HG03575 (cell line): ENCODE measurements around the gene TPST2.

Source experiments
- ATAC-seq: cut with Tn5 transposase; IDR thresholded peaks from one replicate; pipeline ENCODE4 v1.9.1; 2021; ENCODE audit not compliant: unreplicated experiment, insufficient number of reproducible peaks, low FRiP score; ENCODE audit errors: extremely low read depth

The TPST2 gene

GRCh38 chr22:26589845-26590736 lies at the start of gene TPST2:
TPST2 (minus strand) TSS chr22:26590132; CDS start chr22:26541630, 48,502 bp downstream.
- no peak for ATAC-seq

GRCh38 chr22:26636296-26636695 lies 46.4 kb upstream of the TPST2 start:
- no peak for ATAC-seq

GRCh38 chr22:26635117-26635516 lies 45.2 kb upstream of the TPST2 start:
- ATAC-seq, result no peak

- no peak for ATAC-seq
These were observed 44.3 kb upstream of the TPST2 start for GRCh38 chr22:26634189-26634588.

GRCh38 chr22:26632422-26633155 lies 42.7 kb upstream of the TPST2 start:
- no peak for ATAC-seq

DNA sequence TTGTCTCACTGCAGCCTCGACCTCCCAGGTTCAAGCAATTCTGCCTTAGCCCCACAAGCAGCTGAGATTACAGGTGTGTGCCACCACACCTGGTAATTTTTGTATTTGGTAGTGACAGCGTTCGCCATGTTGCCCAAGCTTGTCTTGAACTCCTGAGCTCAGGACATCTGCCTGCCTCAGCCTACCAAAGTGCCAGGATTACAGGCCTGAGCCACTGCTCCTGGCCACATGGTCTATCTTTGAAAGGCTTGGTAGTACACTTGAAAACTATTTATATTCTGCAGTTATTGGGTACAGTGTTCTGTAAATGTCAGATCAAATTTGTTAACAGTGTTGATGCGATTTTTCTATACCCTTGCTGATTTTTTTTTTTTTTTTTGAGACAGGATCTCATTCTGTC lies 41.4 kb upstream of the TPST2 start:
- ATAC-seq, result no peak

- ATAC-seq, result no peak
These were observed 40.2 kb upstream of the TPST2 start for GRCh38 chr22:26629988-26630761.

DNA sequence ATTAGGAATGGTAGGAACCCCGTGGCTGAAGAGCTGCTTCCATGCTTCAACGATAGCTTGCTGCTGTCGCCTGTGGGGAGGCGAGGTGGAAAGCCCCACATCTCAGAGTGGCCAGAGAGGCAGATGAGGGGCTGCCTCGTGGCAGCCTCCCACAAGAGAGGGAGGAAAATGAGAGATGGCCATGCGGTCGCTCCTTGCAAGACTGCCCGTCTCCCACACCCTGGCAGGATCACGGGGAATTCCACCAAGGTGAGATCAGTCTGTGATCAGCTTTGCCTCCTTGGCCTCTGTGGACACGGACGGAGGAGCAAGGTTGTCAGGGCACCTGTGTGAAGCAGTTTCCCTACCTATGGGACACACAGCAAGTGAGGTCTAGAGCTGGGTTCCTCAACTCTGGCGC lies 34.9 kb upstream of the TPST2 start:
- no peak for ATAC-seq

DNA sequence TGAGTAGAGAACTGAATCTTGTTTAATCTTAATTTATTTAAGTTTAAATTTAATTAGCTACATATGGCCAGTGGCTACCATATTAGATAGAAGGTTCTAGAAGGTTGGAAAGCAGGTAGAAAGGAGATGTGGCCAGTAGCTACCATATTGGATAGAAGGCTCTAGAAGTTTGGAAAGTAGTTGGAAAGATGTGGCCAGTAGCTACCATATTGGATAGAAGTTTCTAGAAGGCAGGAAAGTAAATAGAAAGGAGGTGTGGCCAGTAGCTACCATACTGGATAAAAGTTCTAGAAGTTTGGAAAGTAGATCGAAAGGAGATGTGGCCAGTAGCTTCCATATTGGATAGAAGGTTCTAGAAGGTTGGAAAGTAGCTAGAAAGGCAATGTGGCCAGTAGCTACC lies 34.1 kb upstream of the TPST2 start:
- no peak for ATAC-seq

DNA sequence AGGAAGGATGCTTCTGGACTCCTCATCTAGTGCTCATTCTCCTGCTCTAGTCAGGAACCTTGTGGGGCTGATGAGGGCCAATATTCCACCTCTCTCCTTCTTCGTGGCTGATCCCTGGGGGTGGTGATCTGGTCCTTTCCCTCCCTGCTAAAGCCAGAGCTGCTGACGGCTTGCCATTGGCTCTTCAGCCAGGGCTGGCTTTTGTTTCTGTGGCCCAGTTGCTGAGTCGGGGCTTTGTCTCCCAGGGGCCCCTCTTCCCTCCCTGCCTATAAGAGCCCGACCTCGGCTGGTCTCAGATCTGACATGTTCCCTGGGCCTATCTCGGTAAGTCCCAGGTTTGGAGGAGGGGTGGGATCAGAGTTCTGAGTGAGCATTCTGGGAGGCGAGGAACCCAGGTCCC lies 31.7 kb upstream of the TPST2 start, which contains the start of gene CRYBA4:
Gene CRYBA4, plus strand, starts transcription at position 301 of the 400 bp plus-strand sequence. CDS start 634 bp downstream, outside the sequence.
- ATAC-seq, result no peak

GRCh38 chr22:26620197-26620596 lies 30.3 kb upstream of the TPST2 start:
- no peak for ATAC-seq

GRCh38 chr22:26619510-26619909 lies 29.6 kb upstream of the TPST2 start:
- no peak for ATAC-seq

DNA sequence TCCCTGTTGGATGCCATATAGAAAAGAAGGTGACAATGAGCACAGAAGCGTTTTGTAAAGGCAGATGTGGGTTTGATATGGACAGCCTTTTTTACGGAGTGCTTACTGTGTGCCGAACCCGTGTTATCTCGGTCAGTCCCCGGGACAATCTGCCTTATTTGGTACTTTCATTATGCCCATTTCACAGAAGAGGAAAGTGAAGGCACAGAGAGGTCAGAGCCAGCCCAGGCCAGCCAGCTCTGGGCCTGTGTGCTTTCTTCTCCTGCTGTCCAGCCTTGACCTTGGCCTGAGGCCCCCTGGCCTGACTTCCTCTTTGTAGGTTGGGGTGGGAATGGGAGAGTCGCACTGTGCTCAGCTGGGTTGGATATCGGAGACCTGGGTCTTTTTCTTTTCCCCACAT lies 28.5 kb upstream of the TPST2 start:
- ATAC-seq, result no peak

DNA sequence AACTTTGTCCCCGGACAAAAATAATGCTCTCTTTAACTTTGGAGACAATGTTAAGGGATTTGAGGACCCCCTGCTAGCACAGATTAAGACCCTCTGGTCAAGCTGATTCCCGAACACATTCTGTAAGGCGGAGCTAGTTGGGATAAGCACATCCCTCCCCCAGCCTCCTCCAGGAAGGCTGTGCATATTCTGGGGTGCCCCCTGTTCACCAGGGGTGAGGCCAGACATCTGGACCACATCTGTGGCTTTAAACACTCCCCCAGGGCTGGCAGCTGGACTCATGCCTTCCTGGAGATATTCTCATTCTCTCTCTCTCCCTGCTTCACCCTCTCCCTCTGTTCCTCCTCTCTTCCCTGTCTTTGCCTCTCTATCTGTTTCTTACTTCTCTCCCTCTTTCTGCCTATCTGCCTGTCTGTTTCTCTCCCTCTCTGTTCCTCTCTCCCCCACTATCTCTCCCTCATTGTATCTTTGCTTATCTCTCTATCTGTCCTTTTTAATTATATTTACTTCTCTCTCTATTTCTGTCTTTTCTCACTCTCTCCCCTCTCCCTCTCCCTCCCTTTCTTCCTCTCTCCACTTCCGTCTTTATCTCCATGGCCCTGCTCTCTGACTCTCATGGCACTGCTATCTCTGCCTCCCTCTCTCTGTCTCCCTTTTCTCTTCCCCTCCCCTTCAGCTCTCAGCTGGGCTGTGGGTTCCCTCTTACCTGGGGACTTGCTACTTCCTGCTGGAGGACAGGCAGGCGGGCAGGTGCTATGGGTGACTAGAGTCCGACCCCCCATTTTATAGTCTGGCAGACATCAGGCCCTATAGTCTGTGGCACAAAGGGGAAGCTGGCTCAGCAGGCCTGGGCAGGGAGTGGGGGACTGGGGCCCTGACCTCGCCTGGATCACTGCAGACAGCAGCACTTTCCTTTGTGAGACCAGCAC lies 27.6 kb upstream of the TPST2 start, which contains the start of gene CRYBB1:
Gene CRYBB1, minus strand, starts transcription at position 757 of the 929 bp plus-strand sequence. CDS start 1,708 bp downstream, outside the sequence.
- no peak for ATAC-seq

DNA sequence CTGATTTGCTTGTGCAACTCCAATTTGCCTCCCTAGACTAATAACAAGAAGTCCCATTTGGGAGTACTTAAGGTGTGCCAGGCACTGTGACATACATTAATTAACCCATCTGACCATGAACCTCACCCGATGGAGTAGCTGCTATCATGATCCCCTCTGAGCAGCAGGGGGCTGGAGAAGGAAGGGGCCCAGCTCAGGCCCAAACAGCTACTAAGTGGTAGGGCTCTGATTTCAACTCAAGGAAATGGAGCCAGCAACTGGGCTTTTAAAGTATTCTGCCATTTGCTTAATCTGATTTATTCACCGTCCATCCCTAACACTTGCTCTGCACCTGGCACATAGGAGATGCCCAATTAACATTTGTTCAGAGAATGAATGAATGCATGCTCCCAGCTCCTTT lies 26.7 kb upstream of the TPST2 start:
- ATAC-seq, result no peak

DNA sequence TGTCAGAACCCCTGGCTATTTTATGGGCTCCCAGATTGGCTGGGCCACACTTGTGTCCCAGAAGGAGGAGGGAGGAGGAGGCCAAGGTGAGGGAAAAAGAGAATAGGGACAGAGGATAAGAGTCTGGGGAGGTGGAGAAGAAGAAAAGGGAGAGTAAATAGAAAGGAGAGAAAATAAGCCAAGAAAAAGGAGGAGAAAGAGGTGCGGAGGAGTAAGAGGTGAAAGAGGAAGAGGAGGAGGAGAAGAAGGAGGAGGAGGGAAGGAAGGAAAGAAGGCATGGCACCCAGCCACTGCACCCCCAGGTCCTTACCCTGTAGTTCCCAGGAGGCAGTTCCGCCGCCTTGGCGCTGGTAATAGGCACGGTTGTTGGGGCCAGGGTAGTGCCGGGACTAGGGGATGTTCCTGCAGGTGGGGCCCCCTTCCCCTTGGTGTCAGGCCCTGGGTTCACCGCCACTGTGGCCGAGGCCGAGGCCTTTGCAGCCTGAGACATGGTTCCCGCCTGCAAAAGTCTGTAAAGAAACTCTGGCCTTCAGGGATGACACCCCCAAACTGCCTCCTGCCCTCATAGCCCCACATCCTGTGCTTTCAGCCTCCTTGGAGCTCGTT lies 26.0 kb upstream of the TPST2 start:
- no peak for ATAC-seq

GRCh38 chr22:26615149-26615548 lies 25.2 kb upstream of the TPST2 start:
- ATAC-seq, result no peak

GRCh38 chr22:26614322-26614721 lies 24.4 kb upstream of the TPST2 start:
- no peak for ATAC-seq
